GM23338 (cell line): Measurements from ENCODE around the gene GLMP. TPM values are rescaled to one million over a fixed set of nuclear protein-coding genes. Genes with fewer than 3 reads are reported as not detected.

Experiments
- ATAC-seq: fragments of 200-7000 bp; cut with Tn5 transposase; 3 replicates; pipeline ENCODE4 v1.9.1; 2020
- DNase-seq: peaks from one replicate; pipeline ENCODE4 v3.0.0-alpha.2; 2015; ENCODE audit warnings: low spot score
- H2AFZ ChIP-seq: fragments of 200-600 bp; sonication (generic); 2 replicates; pipeline ENCODE4 v1.8.0; 2016; ENCODE audit warnings: antibody characterized with exemption, mild to moderate bottlenecking, moderate library complexity
- H3F3A ChIP-seq: fragments of 200-600 bp; sonication (generic); replicated peaks from 2 replicates; pipeline ENCODE4 v1.8.0; 2017; ENCODE audit warnings: antibody characterized with exemption, mixed run types, low read depth
- H3K27ac ChIP-seq: fragments of 200-600 bp; sonication (generic); 2 replicates; pipeline ENCODE4 v1.6.1; 2016; ENCODE audit warnings: low read depth
- H3K27me3 ChIP-seq: fragments of 200-600 bp; sonication (generic); 2 replicates; pipeline ENCODE4 v1.8.0; 2016; ENCODE audit warnings: mild to moderate bottlenecking, mixed run types, moderate library complexity; ENCODE audit not compliant: insufficient read depth
- H3K36me3 ChIP-seq: fragments of 200-600 bp; sonication (generic); 2 replicates; pipeline ENCODE4 v1.8.0; 2016; ENCODE audit warnings: mild to moderate bottlenecking; ENCODE audit not compliant: insufficient read depth
- H3K4me1 ChIP-seq: fragments of 200-600 bp; sonication (generic); 2 replicates; pipeline ENCODE4 v1.8.0; 2016; ENCODE audit warnings: mild to moderate bottlenecking, moderate library complexity; ENCODE audit not compliant: insufficient read depth
- H3K4me2 ChIP-seq: fragments of 200-600 bp; sonication (generic); 2 replicates; pipeline ENCODE4 v1.7.1; 2017; ENCODE audit warnings: mixed run types
- H3K4me3 ChIP-seq: fragments of 200-600 bp; sonication (generic); 2 replicates; pipeline ENCODE4 v1.6.1; 2016; ENCODE audit warnings: mixed run types
- H3K79me2 ChIP-seq: fragments of 200-600 bp; sonication (generic); replicated peaks from 2 replicates; pipeline ENCODE4 v1.8.0; 2017; ENCODE audit warnings: mild to moderate bottlenecking; ENCODE audit not compliant: insufficient read depth
- H3K9me2 ChIP-seq: fragments of 200-600 bp; sonication (generic); 2 replicates; pipeline ENCODE4 v1.8.0; 2017; ENCODE audit not compliant: insufficient read depth
- H4K20me1 ChIP-seq: fragments of 200-600 bp; sonication (generic); replicated peaks from 2 replicates; pipeline ENCODE4 v1.8.0; 2017; ENCODE audit warnings: mild to moderate bottlenecking; ENCODE audit not compliant: insufficient read depth
- H3K27ac Mint-ChIP-seq: 2 replicates; pipeline ENCODE4 v1.8.0; 2020; ENCODE audit warnings: inconsistent platforms, mild to moderate bottlenecking, moderate library complexity, mixed read lengths
- H3K27me3 Mint-ChIP-seq: 3 replicates; pipeline ENCODE4 v1.8.0; 2022; ENCODE audit warnings: low read depth, mild to moderate bottlenecking, moderate library complexity, mixed read lengths, inconsistent platforms; ENCODE audit not compliant: insufficient read depth, poor library complexity
- H3K36me3 Mint-ChIP-seq: 3 replicates; pipeline ENCODE4 v1.8.0; 2021; ENCODE audit warnings: low read depth, mild to moderate bottlenecking, inconsistent platforms, moderate library complexity, mixed read lengths
- H3K4me1 Mint-ChIP-seq: 3 replicates; pipeline ENCODE4 v1.8.0; 2020; ENCODE audit warnings: mild to moderate bottlenecking, inconsistent platforms, mixed read lengths
- H3K4me3 Mint-ChIP-seq: 3 replicates; pipeline ENCODE4 v1.8.0; 2021; ENCODE audit warnings: moderate library complexity, mild to moderate bottlenecking, inconsistent platforms, mixed read lengths
- H3K9me3 Mint-ChIP-seq: 3 replicates; pipeline ENCODE4 v1.8.0; 2020; ENCODE audit warnings: moderate library complexity, mild to moderate bottlenecking, inconsistent platforms, mixed read lengths
- CREB1 ChIP-seq: fragments of 250-450 bp; sonication (Bioruptor Pico); IDR thresholded peaks from 2 replicates; pipeline ENCODE4 v1.5.0; 2020; ENCODE audit warnings: low read depth, mild to moderate bottlenecking, moderate library complexity
- CTCF ChIP-seq, 2 experiments: fragments of 200-600 bp in 1 of 2; sonication (generic) in 1 of 2; conservative IDR thresholded peaks; 2 replicates each; pipeline versions ENCODE4 v1.5.1 to v1.6.1; 2016 to 2017; ENCODE audit warnings: antibody characterized with exemption in 2 of 2, low read depth in 2 of 2, mild to moderate bottlenecking in 2 of 2, moderate library complexity in 1 of 2
- ETS1 ChIP-seq: IDR thresholded peaks from 2 replicates; pipeline ENCODE4 v1.6.1; 2016; ENCODE audit warnings: antibody characterized with exemption
- EZH2 ChIP-seq: fragments of 200-600 bp; sonication (generic); IDR thresholded peaks from one replicate; pipeline ENCODE4 v1.8.0; 2017; ENCODE audit warnings: antibody characterized with exemption, mild to moderate bottlenecking, low read depth; ENCODE audit not compliant: unreplicated experiment
- EZH2phosphoT487 ChIP-seq: fragments of 200-600 bp; sonication (generic); IDR thresholded peaks from one replicate; pipeline ENCODE4 v1.8.1; 2018; ENCODE audit warnings: antibody characterized with exemption; ENCODE audit not compliant: unreplicated experiment
- JUNB ChIP-seq: IDR thresholded peaks from one replicate; pipeline ENCODE4 v1.6.1; 2016; ENCODE audit warnings: antibody characterized with exemption; ENCODE audit not compliant: unreplicated experiment
- NANOG ChIP-seq: IDR thresholded peaks from 2 replicates; pipeline ENCODE4 v1.6.1; 2016; ENCODE audit warnings: antibody characterized with exemption, borderline replicate concordance
- POLR2AphosphoS5 ChIP-seq: IDR thresholded peaks from 2 replicates; pipeline ENCODE4 v1.6.1; 2016; ENCODE audit warnings: antibody characterized with exemption, low read depth
- REST ChIP-seq: IDR thresholded peaks from one replicate; pipeline ENCODE4 v1.6.1; 2018; ENCODE audit warnings: antibody characterized with exemption; ENCODE audit not compliant: unreplicated experiment
- STAT1 ChIP-seq: IDR thresholded peaks from one replicate; pipeline ENCODE4 v1.6.1; 2016; ENCODE audit warnings: antibody characterized with exemption; ENCODE audit not compliant: unreplicated experiment
- ZNF114 ChIP-seq: fragments of 250-450 bp; sonication (Bioruptor Pico); IDR thresholded peaks from 2 replicates; pipeline ENCODE4 v1.5.0; 2020; ENCODE audit warnings: mild to moderate bottlenecking, moderate library complexity
- ZNF331 ChIP-seq: fragments of 250-450 bp; sonication (Bioruptor Pico); IDR thresholded peaks from 2 replicates; pipeline ENCODE4 v1.5.0; 2020; ENCODE audit warnings: low read depth, mild to moderate bottlenecking, moderate library complexity
- ZNF462 ChIP-seq: fragments of 250-450 bp; sonication (Bioruptor Pico); IDR thresholded peaks from 2 replicates; pipeline ENCODE4 v1.5.0; 2020; ENCODE audit warnings: mild to moderate bottlenecking, moderate library complexity
- polyA plus RNA-seq: library from polyadenylated mRNA; unstranded; fragments of >200 nt; fragmentation: Nextera tagmentation; extraction: Ambion mirVana; gene quantifications from 2 replicates; pipeline ENCODE4 v1.2.1, GENCODE V29; 2016
- total RNA-seq: library from RNA; depleted of rRNA; stranded (reverse); fragments of >200 nt; shearing (Covaris generic); gene quantifications from 2 replicates; pipeline ENCODE4 v1.2.3, GENCODE V29; 2014

Gene GLMP
- total and polyA plus RNA-seq, 2 experiments from 2014 or later, result 33.6 to 41.9 TPM

GRCh38 chr1:156276532-156276931 is 18.9 kb downstream of the GLMP start:
- Histone ChIP-seq H3K4me1 (peaks cover 5% of the 10 kb centered on the region), H2AFZ (no peak overlapping the region), H4K20me1 (peaks cover 55% of the 10 kb centered on the region), H3K4me2 (no peak overlapping the region), H3F3A (peaks cover 47% of the 10 kb centered on the region; the same call in 1 of the 2 replicates), H3K4me3 (no peak overlapping the region), H3K27me3 (no peaks in the 10 kb centered on the region), H3K27ac (no peak overlapping the region), H3K36me3 (peaks cover 75% of the 10 kb centered on the region), H3K9me2 (no peaks in the 10 kb centered on the region), H3K79me2 (peaks cover 37% of the 10 kb centered on the region)
- Mint-ChIP-seq H3K27me3 (peaks cover 9% of the 10 kb centered on the region), H3K27ac (no peak overlapping the region), H3K36me3 (peaks cover 74% of the 10 kb centered on the region), H3K4me3 (no peak overlapping the region), H3K9me3 (no peaks in the 10 kb centered on the region), H3K4me1 (peaks cover 7% of the 10 kb centered on the region)
- ATAC-seq, result no peak
- TF ChIP-seq EZH2phosphoT487, result no peak
- no peak for TF ChIP-seq EZH2
- no peak for TF ChIP-seq JUNB
- TF ChIP-seq ETS1, result no peak
- TF ChIP-seq ZNF462, result no peak
- no peak for TF ChIP-seq ZNF331
- TF ChIP-seq NANOG, result no peak
- TF ChIP-seq STAT1, result no peak
- TF ChIP-seq CREB1 (CRISPR knock-in tag), result no peak
- TF ChIP-seq POLR2AphosphoS5, result no peak
- TF ChIP-seq CTCF (conservative IDR thresholded peaks at IDR 0.05; ENCODE audit: low read depth in 2 of 2), result no peak
- no peak for TF ChIP-seq ZNF114 (CRISPR knock-in tag)
- no peak for TF ChIP-seq REST
- no peak for DNase-seq
